Measurements from ENCODE around the gene DLGAP1.

DNA sequence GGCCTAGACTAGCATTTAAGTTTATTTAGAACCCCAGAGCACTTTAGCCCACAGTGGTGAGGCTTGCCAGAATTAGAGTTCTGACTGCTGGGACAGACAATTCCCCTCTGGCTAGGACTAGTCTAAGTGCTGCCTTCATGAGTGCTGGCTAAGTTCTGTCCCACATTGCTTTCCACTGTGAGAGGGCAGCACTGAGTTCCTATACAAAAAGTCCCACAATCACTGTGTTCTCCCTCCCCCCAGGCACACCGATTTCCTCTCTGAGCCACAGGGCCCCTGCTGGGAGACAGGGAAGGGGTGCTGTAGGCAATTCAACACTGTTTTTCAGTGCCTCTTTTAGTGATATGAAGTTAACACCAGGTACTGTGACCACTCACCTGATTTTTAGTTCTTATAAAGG, 310.9 kb downstream of the DLGAP1 start:
- TF ChIP-seq POLR2A (IDR thresholded peaks at IDR 0.05; ENCODE audit: low read length) (no peak), GATA1 (IDR thresholded peaks at IDR 0.05; ENCODE audit: low read depth, low read length) (no peak)

Measured in erythroblast (primary cell).